Measurements from ENCODE around the gene MAZ. TPM values are rescaled to one million over a fixed set of nuclear protein-coding genes. Genes with fewer than 3 reads are reported as not detected.

Gene MAZ
- total and polyA plus RNA-seq, 2 of the 13 experiments (the other 11 are each of a cell fraction or from before 2014, with no cell fraction given), result 203 to 277 TPM

- WGBS (ENCODE audit: low lambda C conversion rate), result 50% methylated on average over 11 of the region's 15 CpGs
- H3K4me2 ChIP-seq (ENCODE audit: low read depth, low read length), result no peak overlapping the region
- H3K4me1 ChIP-seq (ENCODE audit: insufficient read depth, low read length), result no peaks in the 10 kb centered on the region
- peak; percentile 58 for FAIRE-seq
- peaks cover 3% of the 10 kb centered on the region in 2 experiments; a peak in 1 of 5 replicates for H3K36me3 ChIP-seq (replicated peaks in 1 of 2; ENCODE audit: control insufficient read depth in 1 of 2, insufficient read depth in 2 of 2, low read length in 2 of 2)
- peak; percentile 90 for ATAC-seq
- no peaks in the 10 kb centered on the region for H3K9me3 ChIP-seq (ENCODE audit: low read length)
- no peak overlapping the region for H3K9ac ChIP-seq (ENCODE audit: insufficient read depth, low read depth, low read length)
- no peak overlapping the region for H3K4me3 ChIP-seq (replicated peaks in 1 of 3; ENCODE audit: insufficient read depth in 1 of 3, low read depth in 2 of 3, low read length in 3 of 3)
- H3K27me3 ChIP-seq (ENCODE audit: control insufficient read depth in 1 of 2, insufficient read depth in 2 of 2, low read length in 2 of 2), result no peaks in the 10 kb centered on the region
- in situ Hi-C loops (cut with HindIII; ENCODE audit: extremely low pct_ligation_motif_present, low pct_unique_long_range_greater_than_20kb) (no loop called here), intact Hi-C loops (cut with micrococcal nuclease; ENCODE audit: unreplicated experiment) (loop anchor here (1.0 to 2.0 kb wide), 2 partner anchors 32 to 148 kb away; partner anchors contain the start of gene PAGR1)
- no peaks in the 10 kb centered on the region for H4K20me1 ChIP-seq (ENCODE audit: insufficient read depth, low read length)
- DNase-seq (ENCODE audit: low spot score), result peak; percentile 65
- no peak overlapping the region for H3K27ac ChIP-seq (ENCODE audit: extremely low read length, insufficient read depth, low read length)
- no peak overlapping the region for H2AFZ ChIP-seq (ENCODE audit: low read length)
- CTCF ChIA-PET (ENCODE audit: low intra/inter-chr PET ratio, low total read pairs), result interaction anchor here (1.1 to 2.1 kb wide), 6 partner anchors 28 to 157 kb away, joined by 3 to 12 read pairs (median 4); partner anchors contain the start of gene MVP
- POLR2A ChIA-PET, result interaction anchor here (0.6 to 5.0 kb wide), 18 partner anchors 8 to 148 kb away, joined by 3 to 37 read pairs (median 6); partner anchors contain the start of genes CDIPT, KCTD13, MAZ and MVP
- BruUV-seq (replicated peaks), result no TSS peak
- no peaks in the 10 kb centered on the region for H3K79me2 ChIP-seq (ENCODE audit: insufficient read depth, low read length)
- TF ChIP-seq ZNF543 (CRISPR knock-in tag; IDR thresholded peaks at IDR 0.05) (no peak), TRAFD1 (CRISPR knock-in tag; IDR thresholded peaks at IDR 0.05; ENCODE audit: borderline replicate concordance) (no peak), POLR2AphosphoS2 (IDR thresholded peaks at IDR 0.05; ENCODE audit: low read depth, low read length) (no peak), ZNF761 (CRISPR knock-in tag; conservative IDR thresholded peaks at IDR 0.05) (no peak; the same call in 1 of the 2 replicates), ZNF496 (CRISPR knock-in tag; IDR thresholded peaks at IDR 0.05; ENCODE audit: insufficient replicate concordance) (no peak), SMYD3 (CRISPR knock-in tag; IDR thresholded peaks at IDR 0.05) (no peak), DNMT3B (CRISPR knock-in tag; conservative IDR thresholded peaks at IDR 0.05) (no peak), ZBTB7A (CRISPR knock-in tag; IDR thresholded peaks at IDR 0.05) (peak; percentile 43; the same call in 1 of the 2 replicates), ZNF747 (CRISPR knock-in tag; IDR thresholded peaks at IDR 0.05; ENCODE audit: borderline replicate concordance) (no peak; the same call in 1 of the 2 replicates), MYNN (CRISPR knock-in tag; IDR thresholded peaks at IDR 0.05; ENCODE audit: low read depth) (no peak), ZFP91 (CRISPR knock-in tag; IDR thresholded peaks at IDR 0.05; ENCODE audit: borderline replicate concordance) (peak; percentile 84), ZNF441 (CRISPR knock-in tag; IDR thresholded peaks at IDR 0.05; ENCODE audit: borderline replicate concordance) (no peak), ZNF143 (CRISPR knock-in tag; IDR thresholded peaks at IDR 0.05) (peak; percentile 49; the same call in 1 of the 2 replicates), REST (IDR thresholded peaks at IDR 0.05; ENCODE audit: borderline replicate concordance in 1 of 2, low read depth in 1 of 2, low read length in 2 of 2) (no peak), ZNF777 (CRISPR knock-in tag; IDR thresholded peaks at IDR 0.05) (no peak), ZSCAN30 (CRISPR knock-in tag; IDR thresholded peaks at IDR 0.05) (no peak)
These were observed 42.3 kb downstream of the MAZ start for GRCh38 chr16:29848420-29849297.

Data from HepG2 (cell line).